HUES48 (cell line): ENCODE results near the gene SRPK2.
"Not testable (repeated sequence)": the region's sequence is repeated elsewhere in the genome, so short reads cannot be mapped to it uniquely, and the experiment has no call there.

ENCODE experiments used
- H3K27ac ChIP-seq: one replicate; pipeline ENCODE4 v1.7.0; 2013; ENCODE audit warnings: low read depth, low read length, inconsistent platforms
- H3K27me3 ChIP-seq: 2 replicates; pipeline ENCODE4 v1.6.1; 2013; ENCODE audit warnings: mild to moderate bottlenecking, low read length; ENCODE audit not compliant: control insufficient read depth, insufficient read depth
- H3K36me3 ChIP-seq: 2 replicates; pipeline ENCODE4 v1.6.1; 2013; ENCODE audit warnings: low read length; ENCODE audit not compliant: control insufficient read depth, insufficient read depth
- H3K4me1 ChIP-seq: 2 replicates; pipeline ENCODE4 v1.6.1; 2013; ENCODE audit warnings: mild to moderate bottlenecking, low read length; ENCODE audit not compliant: control insufficient read depth, insufficient read depth
- H3K4me3 ChIP-seq: 2 replicates; pipeline ENCODE4 v1.5.1; 2013; ENCODE audit warnings: mild to moderate bottlenecking, low read depth, low read length
- H3K9ac ChIP-seq: 2 replicates; pipeline ENCODE4 v1.6.1; 2013; ENCODE audit warnings: mild to moderate bottlenecking, low read depth, low read length, moderate library complexity
- H3K9me3 ChIP-seq: 2 replicates; pipeline ENCODE4 v1.6.1; 2013; ENCODE audit warnings: low read length; ENCODE audit not compliant: control insufficient read depth, insufficient read depth

Gene SRPK2

DNA sequence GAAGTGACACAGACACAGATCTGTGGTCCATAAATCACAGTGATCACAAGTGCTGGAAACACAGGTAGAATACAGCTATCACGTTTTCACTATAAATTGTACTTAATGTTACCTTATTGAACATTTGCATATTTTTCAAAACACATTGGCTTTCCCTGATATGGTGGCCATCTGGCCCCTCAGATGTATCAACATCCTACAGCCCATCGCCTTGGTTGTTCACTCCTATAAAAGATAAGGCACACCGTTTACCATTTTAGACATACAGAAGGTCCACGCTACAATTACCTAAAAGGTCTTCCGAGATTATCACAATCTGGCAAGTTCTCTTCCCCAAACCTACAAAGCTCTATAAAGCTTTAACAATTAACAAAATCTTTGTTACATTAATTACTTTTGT, 91.4 kb downstream of the SRPK2 start:
- no peak overlapping the region for H3K4me3 ChIP-seq
- no peak overlapping the region for H3K27ac ChIP-seq
- H3K9me3 ChIP-seq: no peaks in the 10 kb centered on the region
- H3K27me3 ChIP-seq: no peaks in the 10 kb centered on the region
- H3K9ac ChIP-seq: no peak overlapping the region
- no peaks in the 10 kb centered on the region for H3K36me3 ChIP-seq
- H3K4me1 ChIP-seq: peaks cover 14% of the 10 kb centered on the region

- Histone ChIP-seq H3K4me1 (peaks cover 14% of the 10 kb centered on the region), H3K27ac (no peak overlapping the region), H3K36me3 (no peaks in the 10 kb centered on the region), H3K9ac (no peak overlapping the region), H3K9me3 (no peaks in the 10 kb centered on the region), H3K4me3 (no peak overlapping the region), H3K27me3 (no peaks in the 10 kb centered on the region)
Measured at GRCh38 chr7:105296491-105296890, 92.2 kb downstream of the SRPK2 start.

GRCh38 chr7:105295596-105296352, 92.9 kb downstream of the SRPK2 start:
- Histone ChIP-seq H3K9me3 (no peaks in the 10 kb centered on the region), H3K27ac (no peak overlapping the region), H3K4me3 (no peak overlapping the region), H3K36me3 (no peaks in the 10 kb centered on the region), H3K27me3 (no peaks in the 10 kb centered on the region), H3K4me1 (peaks cover 14% of the 10 kb centered on the region), H3K9ac (no peak overlapping the region)

DNA sequence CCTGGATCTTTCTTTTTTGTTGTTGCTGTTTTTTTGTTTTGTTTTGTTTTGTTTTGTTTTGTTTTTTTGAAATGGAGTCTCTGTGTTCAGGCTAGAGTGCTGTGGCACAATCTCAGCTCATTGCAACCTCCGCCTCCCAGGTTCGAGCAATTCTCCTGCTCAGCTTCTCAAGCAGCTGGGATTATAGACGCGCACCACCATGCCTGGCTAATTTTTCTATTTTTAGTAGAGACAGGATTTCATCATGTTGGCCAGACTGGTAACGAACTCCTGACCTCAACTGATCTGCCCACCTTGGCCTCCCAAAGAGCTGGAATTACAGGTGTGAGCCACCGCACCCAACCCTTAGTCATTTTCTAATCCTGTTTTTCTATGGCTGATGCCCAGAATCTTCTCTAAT, 94.2 kb downstream of the SRPK2 start:
- not testable (repeated sequence) for H3K27ac ChIP-seq, H3K36me3 ChIP-seq, H3K27me3 ChIP-seq, H3K9ac ChIP-seq, H3K4me3 ChIP-seq, H3K9me3 ChIP-seq
- peaks cover 14% of the 10 kb centered on the region for H3K4me1 ChIP-seq

DNA sequence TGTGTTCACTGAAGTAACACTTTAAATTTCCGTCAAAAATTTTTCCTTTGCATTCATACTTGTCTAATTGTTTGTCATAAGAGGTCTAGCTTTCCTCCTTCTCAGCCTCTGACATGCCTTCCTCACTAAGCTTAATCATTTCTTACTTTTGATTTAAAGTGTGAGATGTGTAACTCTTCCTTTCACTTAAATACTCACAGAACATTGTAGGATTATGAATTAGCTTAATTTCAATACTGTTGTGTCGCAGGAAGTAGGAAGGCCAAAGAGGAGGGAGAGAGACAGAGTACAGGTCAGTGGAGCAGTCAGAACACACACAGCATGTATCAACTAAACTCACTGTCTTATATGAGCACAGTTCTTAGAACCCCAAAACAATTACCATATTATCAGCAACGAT, 99.0 kb downstream of the SRPK2 start:
- H3K9ac ChIP-seq: no peak overlapping the region
- H3K4me1 ChIP-seq: no peaks in the 10 kb centered on the region
- no peaks in the 10 kb centered on the region for H3K27me3 ChIP-seq
- H3K36me3 ChIP-seq: no peaks in the 10 kb centered on the region
- no peaks in the 10 kb centered on the region for H3K9me3 ChIP-seq
- no peak overlapping the region for H3K27ac ChIP-seq
- no peak overlapping the region for H3K4me3 ChIP-seq

- no peaks in the 10 kb centered on the region for H3K4me1 ChIP-seq
- H3K27me3 ChIP-seq: no peaks in the 10 kb centered on the region
Measured at GRCh38 chr7:105286441-105286840, 102.3 kb downstream of the SRPK2 start.

DNA sequence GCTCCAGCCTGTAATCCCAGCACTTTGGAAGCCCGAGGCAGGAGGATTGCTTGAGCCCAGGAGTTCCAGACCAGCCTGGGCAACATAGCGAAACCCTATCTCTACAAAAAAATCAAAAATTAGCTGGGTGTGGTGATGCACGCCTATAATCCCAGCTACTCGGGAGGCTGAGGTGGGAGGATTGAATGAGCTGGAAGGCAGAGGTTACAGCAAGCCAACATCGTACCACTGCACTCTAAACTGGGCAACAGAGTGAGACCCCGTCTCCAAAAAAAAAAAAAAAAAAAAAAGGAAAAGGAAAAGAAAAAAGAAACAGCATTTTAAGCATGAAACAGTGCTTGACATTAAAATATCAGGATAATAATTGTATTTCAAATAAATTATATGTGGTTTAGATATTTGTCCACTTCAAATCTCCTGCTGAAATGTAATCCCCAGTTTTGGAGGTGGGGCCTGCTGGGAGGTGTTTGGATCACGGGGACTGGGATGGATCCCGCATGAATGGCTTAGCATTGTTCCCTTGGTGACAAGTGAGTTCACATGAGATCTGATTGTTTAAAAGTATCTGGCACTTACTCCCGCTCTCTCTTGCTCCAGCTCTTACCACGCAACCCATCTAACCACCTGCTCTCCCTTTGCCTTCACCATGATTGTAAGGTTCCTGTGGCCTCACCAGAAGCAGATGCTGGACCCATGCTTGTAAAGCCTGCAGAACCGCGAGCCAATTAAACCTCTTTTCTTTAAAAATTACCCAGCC, 103.4 kb downstream of the SRPK2 start:
- H3K4me1 ChIP-seq: no peaks in the 10 kb centered on the region
- H3K9ac ChIP-seq: no peak overlapping the region
- H3K36me3 ChIP-seq: no peaks in the 10 kb centered on the region
- H3K4me3 ChIP-seq: no peak overlapping the region
- no peak overlapping the region for H3K27ac ChIP-seq
- H3K9me3 ChIP-seq: no peaks in the 10 kb centered on the region
- no peaks in the 10 kb centered on the region for H3K27me3 ChIP-seq

More at GRCh38 chr7:105286441-105286840, 102.3 kb downstream of the SRPK2 start:
- Histone ChIP-seq H3K9ac (no peak overlapping the region), H3K27ac (no peak overlapping the region), H3K36me3 (no peaks in the 10 kb centered on the region), H3K9me3 (no peaks in the 10 kb centered on the region), H3K4me3 (no peak overlapping the region)

GRCh38 chr7:105284014-105284413, 104.7 kb downstream of the SRPK2 start:
- H3K27ac ChIP-seq: no peak overlapping the region
- H3K4me1 ChIP-seq: peaks cover 8% of the 10 kb centered on the region
- no peak overlapping the region for H3K9ac ChIP-seq
- no peaks in the 10 kb centered on the region for H3K9me3 ChIP-seq
- H3K4me3 ChIP-seq: no peak overlapping the region
- H3K36me3 ChIP-seq: no peaks in the 10 kb centered on the region
- H3K27me3 ChIP-seq: no peaks in the 10 kb centered on the region

DNA sequence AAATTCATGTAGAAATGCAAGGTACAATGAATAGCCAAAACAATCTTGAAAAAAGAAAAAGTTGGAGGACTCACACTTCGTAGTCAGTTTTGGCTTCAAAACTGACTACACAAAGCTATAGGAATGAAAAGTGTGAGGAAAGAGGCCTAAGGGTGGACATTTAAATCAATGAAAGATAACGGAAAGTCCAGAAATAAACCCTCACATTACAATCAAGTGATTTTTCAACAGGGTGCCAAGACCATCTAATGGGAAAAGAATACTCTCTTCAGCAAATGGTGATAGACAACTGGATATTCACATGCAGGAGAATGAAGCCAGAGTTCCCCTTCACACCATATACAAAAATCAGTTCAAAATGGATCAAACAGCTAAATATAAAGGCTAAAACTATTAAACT, 106.8 kb downstream of the SRPK2 start:
- H3K27ac ChIP-seq: no peak overlapping the region
- H3K27me3 ChIP-seq: no peaks in the 10 kb centered on the region
- H3K9ac ChIP-seq: no peak overlapping the region
- H3K4me1 ChIP-seq: peaks cover 8% of the 10 kb centered on the region
- no peak overlapping the region for H3K4me3 ChIP-seq
- H3K9me3 ChIP-seq: no peaks in the 10 kb centered on the region
- H3K36me3 ChIP-seq: no peaks in the 10 kb centered on the region

DNA sequence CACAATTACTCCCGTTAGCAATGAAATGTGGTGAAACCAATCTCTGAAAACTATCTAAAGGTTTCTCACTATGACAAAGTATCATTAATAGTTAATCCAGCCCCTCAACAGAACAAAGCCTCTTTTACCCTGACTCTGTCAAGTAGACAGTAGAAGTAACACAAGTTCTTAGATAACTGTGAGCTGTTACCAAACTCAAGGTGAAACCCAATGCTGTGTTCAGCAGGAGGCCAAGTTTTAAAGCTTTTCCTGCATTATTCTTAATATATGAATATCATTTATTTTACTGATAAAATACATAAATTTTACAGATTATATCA, 109.1 kb downstream of the SRPK2 start:
- H3K4me3 ChIP-seq: no peak overlapping the region
- no peak overlapping the region for H3K9ac ChIP-seq
- no peaks in the 10 kb centered on the region for H3K27me3 ChIP-seq
- no peaks in the 10 kb centered on the region for H3K36me3 ChIP-seq
- H3K4me1 ChIP-seq: peaks cover 10% of the 10 kb centered on the region
- peak overlapping the region; percentile 64 for H3K27ac ChIP-seq
- no peaks in the 10 kb centered on the region for H3K9me3 ChIP-seq

GRCh38 chr7:105278973-105279687, 109.6 kb downstream of the SRPK2 start:
- peak overlapping the region; percentile 64 for H3K27ac ChIP-seq
- H3K27me3 ChIP-seq: no peaks in the 10 kb centered on the region
- H3K4me3 ChIP-seq: no peak overlapping the region
- no peaks in the 10 kb centered on the region for H3K36me3 ChIP-seq
- H3K4me1 ChIP-seq: peaks cover 10% of the 10 kb centered on the region
- H3K9ac ChIP-seq: no peak overlapping the region
- no peaks in the 10 kb centered on the region for H3K9me3 ChIP-seq
